Fibroblast of pulmonary artery (primary cell): ENCODE measurements around the gene VPS35L.

Experiments
- DNase-seq: peaks from one replicate; pipeline ENCODE4 v3.0.0-alpha.2; 2010; ENCODE audit warnings: low read depth
- H3K4me3 ChIP-seq: replicated peaks from 2 replicates; pipeline ENCODE4 v1.5.1; 2011; ENCODE audit warnings: low read depth, mild to moderate bottlenecking, control low read depth, low read length, moderate library complexity
- TF ChIP-seq, protein P1 (sequence below): IDR thresholded peaks from 2 replicates; pipeline ENCODE4 v1.5.1; 2011; ENCODE audit warnings: mild to moderate bottlenecking, control low read depth, low read length, inconsistent platforms; ENCODE audit errors: missing control alignments

VPS35L gene

DNA sequence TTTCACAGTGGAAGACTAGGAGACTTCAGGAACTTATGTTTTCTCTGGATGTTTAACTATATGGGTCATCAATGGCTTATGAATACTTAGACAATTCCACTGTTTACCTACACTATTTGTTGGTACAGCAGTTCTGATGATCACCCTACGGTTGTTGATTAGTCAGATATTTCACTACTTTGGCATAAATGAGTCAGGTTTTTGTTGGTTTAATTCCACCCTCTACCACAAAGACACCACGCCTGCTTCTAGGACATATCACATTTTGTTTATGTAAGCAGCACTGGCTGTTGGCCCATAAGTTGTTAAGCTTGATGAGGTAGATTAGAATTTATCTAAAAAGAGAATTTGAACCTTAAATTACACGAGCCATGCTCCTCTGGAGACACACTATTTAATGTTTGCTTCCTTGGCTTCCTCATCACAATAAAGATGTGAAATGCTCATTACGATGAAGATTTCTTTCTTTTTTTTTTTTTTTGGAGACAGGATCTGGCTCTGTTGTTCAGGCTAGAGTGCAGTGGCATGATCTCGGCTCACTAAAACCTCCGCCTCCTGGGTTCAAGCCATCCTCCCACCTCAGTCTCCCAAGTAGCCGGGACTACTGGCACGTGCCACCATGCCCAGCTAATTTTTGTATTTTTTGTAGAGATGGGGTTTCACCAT is 37.9 kb upstream of the VPS35L start:
- no peak for DNase-seq
- TF ChIP-seq, protein P1, sequence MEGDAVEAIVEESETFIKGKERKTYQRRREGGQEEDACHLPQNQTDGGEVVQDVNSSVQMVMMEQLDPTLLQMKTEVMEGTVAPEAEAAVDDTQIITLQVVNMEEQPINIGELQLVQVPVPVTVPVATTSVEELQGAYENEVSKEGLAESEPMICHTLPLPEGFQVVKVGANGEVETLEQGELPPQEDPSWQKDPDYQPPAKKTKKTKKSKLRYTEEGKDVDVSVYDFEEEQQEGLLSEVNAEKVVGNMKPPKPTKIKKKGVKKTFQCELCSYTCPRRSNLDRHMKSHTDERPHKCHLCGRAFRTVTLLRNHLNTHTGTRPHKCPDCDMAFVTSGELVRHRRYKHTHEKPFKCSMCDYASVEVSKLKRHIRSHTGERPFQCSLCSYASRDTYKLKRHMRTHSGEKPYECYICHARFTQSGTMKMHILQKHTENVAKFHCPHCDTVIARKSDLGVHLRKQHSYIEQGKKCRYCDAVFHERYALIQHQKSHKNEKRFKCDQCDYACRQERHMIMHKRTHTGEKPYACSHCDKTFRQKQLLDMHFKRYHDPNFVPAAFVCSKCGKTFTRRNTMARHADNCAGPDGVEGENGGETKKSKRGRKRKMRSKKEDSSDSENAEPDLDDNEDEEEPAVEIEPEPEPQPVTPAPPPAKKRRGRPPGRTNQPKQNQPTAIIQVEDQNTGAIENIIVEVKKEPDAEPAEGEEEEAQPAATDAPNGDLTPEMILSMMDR = no peak
- no peak overlapping the region for H3K4me3 ChIP-seq

DNA sequence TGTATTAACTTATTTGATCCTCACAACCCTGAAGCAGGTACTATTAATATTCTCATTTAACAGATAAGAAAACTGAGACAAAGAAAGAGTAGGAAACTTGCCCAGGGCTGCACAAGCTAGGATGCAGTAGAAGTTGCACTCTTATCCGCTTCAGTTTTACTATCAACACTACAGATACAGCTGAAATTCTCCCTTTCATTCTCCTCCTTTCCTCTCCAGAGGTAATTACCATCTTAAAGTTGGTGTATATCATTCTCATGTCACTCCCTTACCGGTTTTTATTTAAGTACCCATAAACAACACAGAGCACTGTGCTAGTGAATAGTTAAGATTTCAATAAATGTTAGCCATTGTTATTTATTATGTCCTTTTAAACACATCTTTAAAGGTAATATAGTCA is 37.1 kb upstream of the VPS35L start:
- no peak overlapping the region for H3K4me3 ChIP-seq
- TF ChIP-seq, protein P1 = no peak
- no peak for DNase-seq

DNA sequence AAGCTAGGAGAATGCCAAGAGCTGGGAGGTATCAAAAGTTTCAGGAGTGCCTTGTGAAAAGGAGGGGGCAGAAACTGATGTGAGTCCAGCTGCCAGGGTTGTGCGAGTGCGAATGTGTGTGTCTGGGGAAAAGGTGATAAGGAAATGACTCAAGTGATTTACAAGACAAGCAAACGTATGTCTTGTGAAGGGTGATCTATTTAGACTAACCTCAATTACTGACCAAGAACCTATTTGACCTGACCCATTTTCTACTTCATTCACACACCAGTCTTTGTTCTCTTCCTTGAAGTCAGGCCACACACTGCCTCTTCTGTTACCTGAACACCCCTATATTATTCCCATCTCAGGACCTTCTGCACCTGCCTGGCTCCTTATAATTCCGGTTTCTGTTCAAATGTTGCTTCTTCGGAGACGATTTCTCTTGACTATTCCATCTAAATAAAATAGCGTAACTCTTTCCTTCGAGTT is 34.6 kb upstream of the VPS35L start:
- H3K4me3 ChIP-seq = peak overlapping the region; percentile 89
- peak; percentile 17 for DNase-seq
- TF ChIP-seq, protein P1 = no peak

DNA sequence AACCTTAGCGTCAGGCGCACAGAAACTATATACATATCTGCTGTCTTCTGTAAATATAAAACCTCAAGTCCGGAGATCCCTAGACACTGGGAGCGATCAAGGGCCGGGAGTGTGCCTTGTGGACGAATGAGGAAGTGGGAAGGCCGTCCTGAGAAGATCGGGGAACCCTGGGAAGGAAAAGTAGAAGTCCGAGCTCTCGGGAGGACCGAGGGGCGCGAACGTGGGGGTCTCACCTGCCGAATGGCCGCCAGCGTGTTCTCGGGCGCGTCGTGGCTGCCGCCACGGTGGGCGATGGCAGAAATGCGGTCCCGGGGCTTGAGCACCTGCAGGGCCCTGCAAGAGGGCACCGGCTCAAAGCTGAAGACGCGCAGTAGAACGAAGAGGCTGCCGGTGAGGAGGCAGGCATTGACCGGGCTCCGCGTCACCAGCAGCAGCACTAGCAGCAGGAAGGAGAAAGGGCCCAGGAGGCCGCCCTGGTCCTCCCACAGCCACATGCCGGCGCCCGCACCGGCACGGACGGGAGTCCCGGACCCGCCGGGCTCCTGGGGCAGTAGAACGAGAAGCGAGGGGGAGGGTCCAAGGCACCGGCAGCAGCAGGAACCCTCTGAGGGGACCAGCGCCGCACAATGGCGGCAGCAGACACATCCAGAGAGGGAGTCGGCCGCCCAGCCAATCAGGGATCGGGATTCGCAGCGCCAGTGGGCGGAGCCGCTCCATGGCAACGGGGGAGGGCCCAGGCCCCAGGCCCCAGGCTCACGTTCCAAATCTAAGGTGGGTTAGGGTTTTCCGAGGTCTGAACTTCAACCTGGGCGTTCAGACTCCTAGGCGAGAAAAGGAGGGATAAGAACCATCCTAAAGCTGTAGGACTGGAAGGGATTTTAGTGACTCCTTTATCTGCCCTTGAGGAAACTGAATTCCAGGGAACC is 33.8 kb upstream of the VPS35L start, which contains the start of gene GDE1:
Gene GDE1 (minus strand): TSS at position 628 of the 926 bp plus-strand sequence. CDS start 134 bp downstream, at position 494.
- TF ChIP-seq, protein P1 = peak; percentile 40
- DNase-seq = peak; percentile 88

DNA sequence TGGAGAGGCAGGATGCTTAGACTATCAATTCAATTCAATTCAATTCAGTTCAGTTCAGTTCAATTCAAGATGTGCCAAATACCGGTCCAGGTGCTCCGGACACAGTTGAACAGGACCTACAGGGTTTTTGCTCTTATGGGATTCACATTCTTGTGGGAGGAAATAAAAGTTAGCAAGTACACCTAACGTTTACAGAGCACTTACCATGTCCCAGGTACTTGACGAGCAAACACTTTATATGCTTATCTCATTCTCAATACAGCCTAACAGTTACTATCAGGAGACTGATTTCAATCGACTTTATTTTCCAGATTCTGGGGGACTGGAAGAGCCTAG is 33.1 kb upstream of the VPS35L start:
- peak overlapping the region; percentile 89 for H3K4me3 ChIP-seq
- DNase-seq = no peak
- TF ChIP-seq, protein P1 = no peak

More for the DNA sequence above, 33.8 kb upstream of the VPS35L start, which contains the start of gene GDE1:
- H3K4me3 ChIP-seq = peak within 1 kb of the TSS; percentile 89

DNA sequence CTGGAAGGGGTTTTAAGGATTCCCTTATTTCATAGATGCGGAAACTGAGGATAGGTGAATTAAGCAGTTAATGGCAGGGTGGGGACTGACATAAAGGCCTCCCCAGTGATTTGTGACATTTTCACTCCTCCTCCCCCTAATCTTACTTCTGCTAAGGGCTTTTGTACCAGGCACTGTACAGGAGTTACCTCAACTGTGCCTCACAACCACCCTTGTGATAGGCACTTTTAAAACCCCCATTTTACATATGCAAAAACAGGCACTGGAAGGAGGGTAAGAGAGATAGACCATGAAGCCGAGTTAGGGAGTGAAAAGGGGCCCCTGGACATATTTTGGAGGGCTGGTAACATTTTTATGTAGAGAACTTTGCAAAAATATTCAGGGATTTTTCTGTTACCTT is 32.7 kb upstream of the VPS35L start:
- H3K4me3 ChIP-seq = no peak overlapping the region
- DNase-seq = no peak
- TF ChIP-seq, protein P1 = no peak
